OCI-LY7 (cell line): ENCODE data around the gene WDR37.

Experiments used
- CTCF ChIP-seq: fragments of 200-600 bp; sonication (generic); conservative IDR thresholded peaks from 2 replicates; pipeline ENCODE4 v1.5.1; 2014; ENCODE audit warnings: mild to moderate bottlenecking, antibody characterized with exemption, low read length, moderate library complexity, mixed read lengths
- EZH2phosphoT487 ChIP-seq: fragments of 200-600 bp; sonication (generic); IDR thresholded peaks from 2 replicates; pipeline ENCODE4 v1.6.1; 2018; ENCODE audit warnings: low read depth, borderline replicate concordance, mild to moderate bottlenecking, mixed run types, antibody characterized with exemption, low read length, moderate library complexity, mixed read lengths

- no peak for TF ChIP-seq CTCF
- no peak for TF ChIP-seq EZH2phosphoT487
These were observed 36.8 kb upstream of the WDR37 start for GRCh38 chr10:1019362-1019761.
